Measurements from ENCODE around the gene USP28. TPM values are rescaled to one million over a fixed set of nuclear protein-coding genes. Genes with fewer than 3 reads are reported as not detected.

USP28 gene
- total and polyA plus RNA-seq, 2 of the 8 experiments (the other 6 are each of a cell fraction or from before 2014, with no cell fraction given), result 82.6 to 119 TPM

DNA sequence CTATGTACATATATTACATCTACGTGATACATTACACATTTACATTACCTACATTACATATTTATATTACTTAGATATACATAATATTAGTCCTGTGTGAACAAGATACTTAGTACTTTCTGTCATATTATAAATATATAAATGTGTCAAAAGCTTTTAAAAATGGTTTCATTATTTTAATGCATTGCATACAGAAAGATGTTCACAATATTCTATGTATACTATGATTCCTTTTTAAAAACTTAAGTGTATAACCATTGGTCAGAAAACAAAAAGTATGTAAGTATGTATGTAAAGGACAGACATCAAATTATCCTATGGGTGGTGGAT is 101.2 kb downstream of the USP28 start (continued):
- TF ChIP-seq, protein P1, sequence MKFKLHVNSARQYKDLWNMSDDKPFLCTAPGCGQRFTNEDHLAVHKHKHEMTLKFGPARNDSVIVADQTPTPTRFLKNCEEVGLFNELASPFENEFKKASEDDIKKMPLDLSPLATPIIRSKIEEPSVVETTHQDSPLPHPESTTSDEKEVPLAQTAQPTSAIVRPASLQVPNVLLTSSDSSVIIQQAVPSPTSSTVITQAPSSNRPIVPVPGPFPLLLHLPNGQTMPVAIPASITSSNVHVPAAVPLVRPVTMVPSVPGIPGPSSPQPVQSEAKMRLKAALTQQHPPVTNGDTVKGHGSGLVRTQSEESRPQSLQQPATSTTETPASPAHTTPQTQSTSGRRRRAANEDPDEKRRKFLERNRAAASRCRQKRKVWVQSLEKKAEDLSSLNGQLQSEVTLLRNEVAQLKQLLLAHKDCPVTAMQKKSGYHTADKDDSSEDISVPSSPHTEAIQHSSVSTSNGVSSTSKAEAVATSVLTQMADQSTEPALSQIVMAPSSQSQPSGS (IDR thresholded peaks at IDR 0.05; ENCODE audit: low read length), result no peak
- TF ChIP-seq, protein P2, sequence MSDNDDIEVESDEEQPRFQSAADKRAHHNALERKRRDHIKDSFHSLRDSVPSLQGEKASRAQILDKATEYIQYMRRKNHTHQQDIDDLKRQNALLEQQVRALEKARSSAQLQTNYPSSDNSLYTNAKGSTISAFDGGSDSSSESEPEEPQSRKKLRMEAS (IDR thresholded peaks at IDR 0.05), result no peak
- TF ChIP-seq, protein P3, sequence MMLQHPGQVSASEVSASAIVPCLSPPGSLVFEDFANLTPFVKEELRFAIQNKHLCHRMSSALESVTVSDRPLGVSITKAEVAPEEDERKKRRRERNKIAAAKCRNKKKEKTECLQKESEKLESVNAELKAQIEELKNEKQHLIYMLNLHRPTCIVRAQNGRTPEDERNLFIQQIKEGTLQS (IDR thresholded peaks at IDR 0.05; ENCODE audit: insufficient read depth, low read depth, low read length), result no peak
- no peak for TF ChIP-seq TAF1 (IDR thresholded peaks at IDR 0.05; ENCODE audit: low read depth, low read length)
- TF ChIP-seq GABPA (IDR thresholded peaks at IDR 0.05; ENCODE audit: borderline replicate concordance, insufficient read depth, low read length), result no peak
- no peak for TF ChIP-seq SAP30 (IDR thresholded peaks at IDR 0.05; ENCODE audit: insufficient read depth, insufficient replicate concordance, low read length)
- no peak for TF ChIP-seq POLR2A (IDR thresholded peaks at IDR 0.05; ENCODE audit: control extremely low read depth in 1 of 2, low read depth in 2 of 2, low read length in 2 of 2)

Data from H1 (cell line).